GM18951 (cell line): Measurements from ENCODE around the gene SLC24A3.

Experiments
- POLR2A ChIP-seq: IDR thresholded peaks from 4 replicates; pipeline ENCODE4 v1.6.1; 2011; ENCODE audit warnings: mild to moderate bottlenecking; ENCODE audit not compliant: insufficient read length, insufficient read depth; ENCODE audit errors: extremely low read depth
- in situ Hi-C: fragments of 300-500 bp; cut with MboI; formaldehyde crosslinking; loops from one replicate; pipeline ENCODE4 v1.12.0; 2022; ENCODE audit warnings: low sequenced_read_pairs, mixed read lengths, inconsistent platforms; ENCODE audit not compliant: unreplicated experiment

The SLC24A3 gene

GRCh38 chr20:19251506-19251905 is 39.1 kb downstream of the SLC24A3 start:
- in situ Hi-C loops: no loop called here
- no peak for TF ChIP-seq POLR2A

- in situ Hi-C loops: no loop called here
- TF ChIP-seq POLR2A: no peak
Measured at GRCh38 chr20:19251958-19252357, 39.5 kb downstream of the SLC24A3 start.

- in situ Hi-C loops: no loop called here
- TF ChIP-seq POLR2A: no peak
Measured at GRCh38 chr20:19252451-19253120, 40.1 kb downstream of the SLC24A3 start.

GRCh38 chr20:19253316-19253715 is 40.9 kb downstream of the SLC24A3 start:
- no peak for TF ChIP-seq POLR2A
- in situ Hi-C loops: no loop called here

- in situ Hi-C loops: no loop called here
- no peak for TF ChIP-seq POLR2A
Measured at GRCh38 chr20:19253916-19254820, 41.7 kb downstream of the SLC24A3 start.

GRCh38 chr20:19254956-19255355 is 42.5 kb downstream of the SLC24A3 start:
- in situ Hi-C loops: no loop called here
- TF ChIP-seq POLR2A: no peak

- TF ChIP-seq POLR2A: no peak
- in situ Hi-C loops: no loop called here
Measured at GRCh38 chr20:19256085-19256484, 43.6 kb downstream of the SLC24A3 start.

GRCh38 chr20:19256906-19257595 is 44.6 kb downstream of the SLC24A3 start:
- in situ Hi-C loops: no loop called here
- TF ChIP-seq POLR2A: no peak

- in situ Hi-C loops: no loop called here
- no peak for TF ChIP-seq POLR2A
Measured at GRCh38 chr20:19257865-19258264, 45.4 kb downstream of the SLC24A3 start.

- in situ Hi-C loops: no loop called here
- TF ChIP-seq POLR2A: no peak
Measured at GRCh38 chr20:19259141-19259591, 46.7 kb downstream of the SLC24A3 start.

- TF ChIP-seq POLR2A: no peak
- in situ Hi-C loops: no loop called here
Measured at GRCh38 chr20:19260412-19261090, 48.1 kb downstream of the SLC24A3 start.

GRCh38 chr20:19264191-19264590 is 51.7 kb downstream of the SLC24A3 start:
- in situ Hi-C loops: no loop called here
- no peak for TF ChIP-seq POLR2A
